SU-DHL-6 (cell line): Measurements from ENCODE around the gene C4orf36.

Source experiments
- CTCF ChIP-seq: fragments of 200-600 bp; sonication (generic); IDR thresholded peaks from one replicate; pipeline ENCODE4 v1.5.1; 2017; ENCODE audit warnings: antibody characterized with exemption, mild to moderate bottlenecking, low read length, moderate library complexity; ENCODE audit not compliant: insufficient read depth, poor library complexity, severe bottlenecking
- EZH2phosphoT487 ChIP-seq: fragments of 200-600 bp; sonication (generic), shearing (Covaris generic); conservative IDR thresholded peaks from 2 replicates; pipeline ENCODE4 v1.6.1; 2018; ENCODE audit warnings: mild to moderate bottlenecking, antibody characterized with exemption, low read length, moderate library complexity, mixed read lengths

GRCh38 chr4:86926435-86927086, 34.3 kb upstream of the C4orf36 start:
- no peak for TF ChIP-seq CTCF
- no peak for TF ChIP-seq EZH2phosphoT487
